ENCODE results near the gene PNCK. TPM values are rescaled to one million over a fixed set of nuclear protein-coding genes. Genes with fewer than 3 reads are reported as not detected.

The PNCK gene
- total and polyA plus RNA-seq, 10 of the 15 experiments (the other 5 are each of a cell fraction or from before 2014, with no cell fraction given): 0.21 to 0.67 (median 0.54) TPM; not detected in 7

DNA sequence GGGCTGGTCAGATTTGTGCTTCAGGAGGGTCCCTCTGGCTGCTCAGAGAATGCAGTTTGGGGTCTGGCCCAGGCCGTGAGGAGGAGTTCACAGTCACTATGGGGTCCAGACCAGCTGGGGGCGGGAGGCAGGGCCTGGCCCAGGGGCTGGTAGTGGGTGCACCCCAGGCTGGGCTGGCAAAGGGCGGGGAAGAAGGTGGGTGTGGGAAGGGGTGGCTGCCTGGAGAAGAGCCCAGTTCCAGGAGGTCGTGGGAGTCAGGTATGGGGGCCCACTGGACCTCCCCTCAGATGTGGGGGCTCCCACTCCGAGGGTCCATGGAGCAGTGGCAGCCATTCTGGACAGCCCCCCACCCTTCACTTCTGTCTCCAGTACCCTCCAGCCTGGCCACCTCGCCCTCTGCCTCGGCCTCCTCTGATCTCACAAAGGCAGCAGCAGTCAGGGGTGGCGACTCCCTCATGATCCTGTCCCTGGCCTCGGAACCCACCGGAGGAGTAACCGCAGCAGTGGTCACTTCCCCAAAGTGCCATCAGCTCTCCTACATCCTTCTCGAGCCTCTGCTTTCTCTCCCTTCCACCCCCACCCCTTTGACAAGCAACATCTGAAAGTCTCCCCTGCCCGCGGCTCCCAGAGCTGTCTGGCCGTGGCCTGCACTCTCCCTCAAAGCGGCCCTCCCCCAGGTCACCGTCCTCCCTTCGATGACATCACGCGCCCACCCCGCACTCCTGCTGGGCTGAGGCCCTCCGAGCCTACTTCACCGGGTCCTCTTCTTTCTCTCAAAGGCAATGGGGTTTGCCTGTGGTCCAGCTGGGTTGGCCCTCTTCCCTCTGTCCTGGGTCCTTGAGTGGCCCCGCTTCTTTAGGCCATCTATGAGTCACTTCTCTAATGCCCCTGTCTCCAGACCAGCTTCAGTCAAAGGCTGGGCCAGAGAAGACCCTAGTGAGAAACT lies 12.4 kb upstream of the PNCK start (continued):
- TF ChIP-seq, protein P1, sequence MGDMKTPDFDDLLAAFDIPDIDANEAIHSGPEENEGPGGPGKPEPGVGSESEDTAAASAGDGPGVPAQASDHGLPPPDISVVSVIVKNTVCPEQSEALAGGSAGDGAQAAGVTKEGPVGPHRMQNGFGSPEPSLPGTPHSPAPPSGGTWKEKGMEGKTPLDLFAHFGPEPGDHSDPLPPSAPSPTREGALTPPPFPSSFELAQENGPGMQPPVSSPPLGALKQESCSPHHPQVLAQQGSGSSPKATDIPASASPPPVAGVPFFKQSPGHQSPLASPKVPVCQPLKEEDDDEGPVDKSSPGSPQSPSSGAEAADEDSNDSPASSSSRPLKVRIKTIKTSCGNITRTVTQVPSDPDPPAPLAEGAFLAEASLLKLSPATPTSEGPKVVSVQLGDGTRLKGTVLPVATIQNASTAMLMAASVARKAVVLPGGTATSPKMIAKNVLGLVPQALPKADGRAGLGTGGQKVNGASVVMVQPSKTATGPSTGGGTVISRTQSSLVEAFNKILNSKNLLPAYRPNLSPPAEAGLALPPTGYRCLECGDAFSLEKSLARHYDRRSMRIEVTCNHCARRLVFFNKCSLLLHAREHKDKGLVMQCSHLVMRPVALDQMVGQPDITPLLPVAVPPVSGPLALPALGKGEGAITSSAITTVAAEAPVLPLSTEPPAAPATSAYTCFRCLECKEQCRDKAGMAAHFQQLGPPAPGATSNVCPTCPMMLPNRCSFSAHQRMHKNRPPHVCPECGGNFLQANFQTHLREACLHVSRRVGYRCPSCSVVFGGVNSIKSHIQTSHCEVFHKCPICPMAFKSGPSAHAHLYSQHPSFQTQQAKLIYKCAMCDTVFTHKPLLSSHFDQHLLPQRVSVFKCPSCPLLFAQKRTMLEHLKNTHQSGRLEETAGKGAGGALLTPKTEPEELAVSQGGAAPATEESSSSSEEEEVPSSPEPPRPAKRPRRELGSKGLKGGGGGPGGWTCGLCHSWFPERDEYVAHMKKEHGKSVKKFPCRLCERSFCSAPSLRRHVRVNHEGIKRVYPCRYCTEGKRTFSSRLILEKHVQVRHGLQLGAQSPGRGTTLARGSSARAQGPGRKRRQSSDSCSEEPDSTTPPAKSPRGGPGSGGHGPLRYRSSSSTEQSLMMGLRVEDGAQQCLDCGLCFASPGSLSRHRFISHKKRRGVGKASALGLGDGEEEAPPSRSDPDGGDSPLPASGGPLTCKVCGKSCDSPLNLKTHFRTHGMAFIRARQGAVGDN (IDR thresholded peaks at IDR 0.05): no peak
- TF ChIP-seq CBFB (IDR thresholded peaks at IDR 0.05; ENCODE audit: low read depth): no peak
- no peak for TF ChIP-seq MXI1 (IDR thresholded peaks at IDR 0.05; ENCODE audit: low read depth, low read length)
- TF ChIP-seq STAT3 (IDR thresholded peaks at IDR 0.05; ENCODE audit: low read depth, low read length): no peak

DNA sequence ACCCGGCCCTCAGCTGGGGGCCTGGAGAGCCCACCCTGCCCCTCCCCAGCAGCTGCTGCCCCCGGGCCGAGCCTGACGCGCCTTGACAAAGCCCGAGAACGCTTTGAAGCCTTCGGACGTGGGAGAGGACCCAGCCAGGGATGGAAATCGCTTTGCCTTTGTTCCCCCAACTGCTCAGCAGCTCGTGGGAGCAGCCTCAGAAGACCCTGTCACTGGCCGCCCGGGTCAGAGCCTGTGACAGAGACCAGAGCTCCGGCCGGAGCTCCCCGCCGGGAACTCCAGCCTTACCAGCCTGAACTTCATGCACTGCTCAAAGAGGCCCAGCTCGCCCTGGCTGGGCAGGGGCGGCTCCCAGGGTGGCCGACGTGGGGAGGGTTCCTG lies 11.5 kb upstream of the PNCK start:
- intact Hi-C loops (cut with micrococcal nuclease; ENCODE audit: unreplicated experiment) (no loop called here), in situ Hi-C loops (cut with MboI) (no loop called here)
- H3K4me2 ChIP-seq (ENCODE audit: control insufficient read depth, insufficient read depth): no peak overlapping the region
- H3K27me3 ChIP-seq (replicated peaks in 1 of 2; ENCODE audit: control insufficient read depth in 2 of 2, insufficient read depth in 2 of 2, low read length in 1 of 2): no peaks in the 10 kb centered on the region
- ChIA-PET CTCF (interaction anchor here (1.3 kb wide), 1 partner anchor 174 kb away, joined by 4 read pairs; no protein-coding TSS in a partner anchor), POLR2A (interaction anchor here (0.6 kb wide), 1 partner anchor 84 kb away, joined by 3 read pairs; no protein-coding TSS in a partner anchor), RAD21 (ENCODE audit: unreplicated experiment) (no interaction called here), SMC1A (ENCODE audit: uncharacterized antibody, unreplicated experiment) (no interaction called here)
- no peaks in the 10 kb centered on the region for H3K79me2 ChIP-seq (ENCODE audit: control insufficient read depth, insufficient read depth, low read length)
- H3K36me3 ChIP-seq (ENCODE audit: control insufficient read depth in 2 of 2, insufficient read depth in 2 of 2, low read length in 1 of 2): no peaks in the 10 kb centered on the region
- 46% methylated on average over 21 of the region's 21 CpGs for WGBS (ENCODE audit: insufficient coverage, insufficient replicate concordance, low lambda C conversion rate, missing lambda C conversion rate)
- no peak for TF ChIP-seq KLF5 (IDR thresholded peaks at IDR 0.05; ENCODE audit: partially characterized antibody)
- no TSS peak for BruUV-seq (replicated peaks)
- no peaks in the 10 kb centered on the region for H3K4me1 ChIP-seq (ENCODE audit: control insufficient read depth, insufficient read depth, low read length)
- H3K9ac ChIP-seq (ENCODE audit: control insufficient read depth, insufficient read depth, low read length): no peak overlapping the region
- FAIRE-seq: no peak
- no peak overlapping the region for H3K27ac ChIP-seq (ENCODE audit: control insufficient read depth, insufficient read depth)
- no peak overlapping the region for H3K4me3 ChIP-seq
- no peaks in the 10 kb centered on the region; the same call in 2 of the 3 replicates for H3K9me3 ChIP-seq (replicated peaks; ENCODE audit: control insufficient read depth, insufficient read depth, low read length)
- H2AFZ ChIP-seq (ENCODE audit: control insufficient read depth, low read depth, low read length): no peak overlapping the region
- no peak for DNase-seq (ENCODE audit: low read depth, low spot score)
- ATAC-seq: no peak
- H4K20me1 ChIP-seq (ENCODE audit: control insufficient read depth, insufficient read depth): no peaks in the 10 kb centered on the region
